CD1c-positive myeloid dendritic cell (primary cell): Measurements from ENCODE around the gene BCAS3.

ENCODE experiments used
- DNase-seq: peaks from one replicate; pipeline ENCODE4 v3.0.0-alpha.2; 2016; ENCODE audit errors: extremely low spot score

BCAS3 gene

GRCh38 chr17:61397086-61397842, 719.6 kb downstream of the BCAS3 start:
- DNase-seq = no peak

- DNase-seq = no peak
Observed at GRCh38 chr17:61398721-61399130, 721.1 kb downstream of the BCAS3 start.

GRCh38 chr17:61399131-61400065, 721.7 kb downstream of the BCAS3 start, which contains the start of gene TBX2:
Gene TBX2, plus strand, starts transcription at chr17:61399843. Its CDS starts 334 bp downstream, at chr17:61400177.
- no peak for DNase-seq

- peak; percentile 63 for DNase-seq
Observed at GRCh38 chr17:61400066-61400716, 722.5 kb downstream of the BCAS3 start.

GRCh38 chr17:61400717-61401388, 723.2 kb downstream of the BCAS3 start:
- no peak for DNase-seq

- DNase-seq = no peak
Observed at GRCh38 chr17:61401389-61402072, 723.9 kb downstream of the BCAS3 start.

- no peak for DNase-seq
Observed at GRCh38 chr17:61402073-61402541, 724.5 kb downstream of the BCAS3 start.

GRCh38 chr17:61402978-61403800, 725.5 kb downstream of the BCAS3 start:
- DNase-seq = no peak

- DNase-seq = no peak
Observed at GRCh38 chr17:61403801-61404662, 726.4 kb downstream of the BCAS3 start.

- DNase-seq = no peak
Observed at GRCh38 chr17:61404663-61404912, 726.9 kb downstream of the BCAS3 start.

- no peak for DNase-seq
Observed at GRCh38 chr17:61404913-61405685, 727.4 kb downstream of the BCAS3 start.

- DNase-seq = no peak
Observed at GRCh38 chr17:61405686-61406536, 728.3 kb downstream of the BCAS3 start.

GRCh38 chr17:61406537-61406845, 728.8 kb downstream of the BCAS3 start:
- DNase-seq = no peak

GRCh38 chr17:61406971-61407911, 729.6 kb downstream of the BCAS3 start:
- DNase-seq = no peak

GRCh38 chr17:61408151-61409041, 730.7 kb downstream of the BCAS3 start:
- DNase-seq = no peak
